GM18519 (cell line): ENCODE data around the gene RUSC1.
"Not testable (repeated sequence)": the region's sequence is repeated elsewhere in the genome, so short reads cannot be mapped to it uniquely, and the experiment has no call there.

Source experiments
- ATAC-seq: cut with Tn5 transposase; IDR thresholded peaks from one replicate; pipeline ENCODE4 v1.9.1; 2021; ENCODE audit warnings: mild to moderate bottlenecking, moderate library complexity; ENCODE audit not compliant: unreplicated experiment, low FRiP score

RUSC1 gene, protein sequence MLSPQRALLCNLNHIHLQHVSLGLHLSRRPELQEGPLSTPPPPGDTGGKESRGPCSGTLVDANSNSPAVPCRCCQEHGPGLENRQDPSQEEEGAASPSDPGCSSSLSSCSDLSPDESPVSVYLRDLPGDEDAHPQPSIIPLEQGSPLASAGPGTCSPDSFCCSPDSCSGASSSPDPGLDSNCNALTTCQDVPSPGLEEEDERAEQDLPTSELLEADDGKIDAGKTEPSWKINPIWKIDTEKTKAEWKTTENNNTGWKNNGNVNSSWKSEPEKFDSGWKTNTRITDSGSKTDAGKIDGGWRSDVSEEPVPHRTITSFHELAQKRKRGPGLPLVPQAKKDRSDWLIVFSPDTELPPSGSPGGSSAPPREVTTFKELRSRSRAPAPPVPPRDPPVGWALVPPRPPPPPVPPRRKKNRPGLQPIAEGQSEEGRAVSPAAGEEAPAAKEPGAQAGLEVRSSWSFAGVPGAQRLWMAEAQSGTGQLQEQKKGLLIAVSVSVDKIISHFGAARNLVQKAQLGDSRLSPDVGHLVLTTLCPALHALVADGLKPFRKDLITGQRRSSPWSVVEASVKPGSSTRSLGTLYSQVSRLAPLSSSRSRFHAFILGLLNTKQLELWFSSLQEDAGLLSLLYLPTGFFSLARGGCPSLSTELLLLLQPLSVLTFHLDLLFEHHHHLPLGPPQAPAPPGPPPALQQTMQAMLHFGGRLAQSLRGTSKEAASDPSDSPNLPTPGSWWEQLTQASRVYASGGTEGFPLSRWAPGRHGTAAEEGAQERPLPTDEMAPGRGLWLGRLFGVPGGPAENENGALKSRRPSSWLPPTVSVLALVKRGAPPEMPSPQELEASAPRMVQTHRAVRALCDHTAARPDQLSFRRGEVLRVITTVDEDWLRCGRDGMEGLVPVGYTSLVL

DNA sequence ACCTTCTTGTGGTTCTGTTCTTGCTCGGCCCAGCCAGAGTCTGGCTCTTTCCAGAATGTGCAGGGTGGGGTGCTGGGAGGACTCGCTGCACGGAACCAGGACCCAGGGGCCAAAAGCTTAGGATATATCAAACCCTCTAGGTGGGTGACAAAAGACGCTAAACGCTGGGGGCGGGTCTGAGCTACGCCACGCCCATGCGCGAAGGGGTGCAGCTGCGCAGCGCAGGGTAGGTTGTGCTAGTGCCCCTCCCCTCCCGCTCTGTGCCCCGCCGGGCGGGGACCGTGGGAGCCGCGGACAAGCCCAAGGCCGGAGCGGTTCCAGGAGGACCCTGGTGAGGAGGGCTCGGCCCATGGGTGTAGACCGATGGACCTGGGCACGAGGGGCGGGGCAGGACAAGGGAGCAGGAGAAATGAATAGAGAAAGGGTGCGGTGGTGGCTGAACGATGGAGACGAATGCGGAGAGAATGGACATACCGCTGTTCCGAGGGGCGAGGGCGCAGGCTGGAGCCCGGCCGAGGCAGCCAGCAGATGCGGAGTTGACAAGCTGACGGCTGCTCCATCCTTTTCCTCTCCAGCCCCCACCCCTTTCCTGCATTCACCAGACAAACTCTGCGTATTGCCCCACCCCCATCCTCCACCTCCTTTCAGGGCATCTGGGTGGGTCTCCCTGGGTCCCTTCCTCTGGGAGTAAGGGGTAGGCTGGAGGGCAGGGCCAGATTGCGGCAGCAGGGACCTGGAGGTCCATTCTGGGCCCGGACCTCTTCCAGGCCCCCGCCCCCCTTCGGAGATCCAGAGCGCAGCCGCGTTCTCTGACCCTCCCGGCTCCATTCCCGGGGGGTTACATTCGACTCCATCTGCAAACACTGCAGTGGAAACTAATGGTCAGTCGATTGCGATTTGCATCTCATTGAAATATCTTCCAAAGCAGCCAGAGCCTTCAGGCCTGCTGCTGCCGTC, at the start of gene RUSC1:
Gene RUSC1, plus strand, starts transcription at position 234 of the 957 bp plus-strand sequence. CDS start 880 bp downstream, outside the sequence.
- ATAC-seq, result no peak

DNA sequence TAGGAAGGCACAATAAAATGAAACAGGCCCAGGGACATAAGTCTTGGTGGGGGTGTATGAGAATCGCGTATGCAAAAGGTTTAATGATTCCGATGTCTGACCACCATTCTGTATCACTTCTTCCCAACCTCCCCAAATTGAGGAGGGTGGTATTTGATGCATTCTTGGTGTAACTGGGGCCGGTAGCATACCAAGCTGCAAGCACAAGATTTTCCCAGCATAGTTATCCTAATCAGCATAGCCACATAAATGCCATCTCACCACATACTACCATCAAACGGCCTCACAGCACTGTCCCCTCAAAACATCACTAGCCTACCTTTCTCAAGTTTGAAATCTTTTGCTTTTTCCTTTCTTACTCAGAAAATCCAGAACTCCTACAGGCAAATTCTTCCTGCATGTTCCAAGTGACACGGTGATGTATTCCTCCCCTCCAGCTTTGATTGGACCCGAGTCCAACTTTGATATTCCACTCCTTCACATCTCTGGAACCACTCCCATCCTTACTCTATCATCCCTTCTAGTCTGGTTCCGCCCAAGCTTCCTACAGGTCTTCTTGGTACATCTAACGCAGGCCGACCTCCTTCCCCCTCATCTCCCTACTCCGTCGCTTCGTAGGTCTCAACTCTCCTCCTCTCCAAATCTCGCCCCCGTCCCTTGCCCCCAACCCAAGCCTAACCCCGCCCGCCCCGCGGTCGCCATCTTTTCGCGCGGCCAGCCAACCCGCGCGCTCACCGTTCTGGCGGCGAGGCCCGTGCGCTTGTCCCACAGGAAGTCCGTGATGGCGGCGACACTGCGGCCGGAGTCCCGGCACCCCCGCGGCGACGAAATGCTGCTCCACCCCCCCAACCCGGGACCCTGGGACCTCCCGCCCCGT, 48.0 kb upstream of the RUSC1 start:
- no peak for ATAC-seq

DNA sequence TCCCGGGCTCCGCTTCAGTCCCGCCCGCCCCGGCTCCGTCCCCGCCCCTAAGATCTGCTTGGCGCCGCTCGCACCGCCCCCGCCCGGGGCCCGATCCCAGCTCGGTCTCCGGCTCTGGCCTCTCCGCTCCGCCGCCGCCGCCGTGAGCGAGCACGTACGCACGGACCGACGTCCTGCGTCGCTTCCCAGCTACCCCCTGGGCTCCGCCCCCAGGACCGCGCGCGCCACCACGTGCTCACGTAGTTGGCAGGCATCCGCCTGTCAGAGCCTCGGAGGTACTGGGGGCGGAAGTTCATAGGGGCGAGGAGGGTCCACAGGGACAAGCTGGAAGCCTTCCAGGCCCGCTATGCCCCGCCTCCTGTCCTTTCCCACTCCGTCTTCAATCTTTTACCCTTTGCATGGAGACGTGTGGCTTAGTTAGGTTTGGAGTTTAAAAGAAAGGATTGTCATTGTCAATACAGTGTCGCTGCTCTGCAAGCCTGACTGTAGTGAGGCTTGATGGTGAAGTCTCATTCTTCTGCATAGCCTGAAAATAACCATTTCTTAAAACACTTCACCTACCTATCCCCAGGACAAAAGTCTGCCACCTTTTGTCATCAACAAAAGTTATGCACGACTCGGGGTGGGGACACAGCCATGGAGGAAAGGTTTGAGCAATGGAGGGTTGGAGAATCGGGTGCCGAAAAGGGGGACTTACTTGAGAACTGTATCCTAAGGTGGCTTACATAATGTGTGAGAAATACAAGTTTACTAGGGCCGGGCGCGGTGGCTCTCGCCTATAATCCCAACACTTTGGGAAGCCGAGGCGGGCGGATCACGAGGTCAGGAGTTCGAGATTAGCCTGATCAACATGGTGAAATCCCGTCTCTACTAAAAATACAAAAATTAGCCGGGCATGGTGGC, 47.1 kb upstream of the RUSC1 start, which contains the start of gene CLK2:
Gene CLK2, minus strand, starts transcription at position 162 of the 903 bp plus-strand sequence. CDS start 2,527 bp downstream, outside the sequence.
- ATAC-seq, result peak; percentile 56

DNA sequence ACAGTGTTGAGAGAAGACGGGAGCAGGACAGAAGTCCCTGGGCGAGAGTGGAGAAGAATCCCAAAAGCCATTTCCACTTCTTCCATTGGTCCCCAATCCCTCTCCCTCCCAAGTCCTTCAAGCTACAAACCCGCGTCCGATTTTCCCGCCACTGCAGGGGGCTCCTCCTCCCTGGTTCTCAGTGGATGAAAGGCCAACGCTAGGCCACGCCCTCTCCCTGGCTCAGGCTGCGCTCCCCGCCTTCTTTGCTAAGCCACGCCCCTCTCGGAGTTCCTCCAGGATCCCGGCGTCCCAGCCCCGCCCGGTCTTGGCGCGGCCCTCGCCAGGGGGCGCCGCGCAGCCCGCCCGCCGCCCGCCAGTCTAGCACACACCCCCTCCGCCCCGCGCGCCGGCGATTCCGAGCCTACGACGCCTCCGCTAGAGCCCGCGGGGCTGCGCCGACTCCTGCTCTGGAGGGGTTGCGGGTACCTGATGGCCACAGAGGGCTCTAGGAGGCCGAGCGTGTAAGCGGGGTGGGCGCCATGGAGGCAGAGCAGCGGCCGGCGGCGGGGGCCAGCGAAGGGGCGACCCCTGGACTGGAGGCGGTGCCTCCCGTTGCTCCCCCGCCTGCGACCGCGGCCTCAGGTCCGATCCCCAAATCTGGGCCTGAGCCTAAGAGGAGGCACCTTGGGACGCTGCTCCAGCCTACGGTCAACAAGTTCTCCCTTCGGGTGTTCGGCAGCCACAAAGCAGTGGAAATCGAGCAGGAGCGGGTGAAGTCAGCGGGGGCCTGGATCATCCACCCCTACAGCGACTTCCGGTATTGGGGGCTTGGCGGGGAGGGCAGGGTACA, 43.4 kb upstream of the RUSC1 start, which contains the start of gene HCN3:
Gene HCN3, plus strand, starts transcription at position 394 of the 832 bp plus-strand sequence. Its CDS starts 128 bp downstream, at position 522.
- peak; percentile 55 for ATAC-seq

DNA sequence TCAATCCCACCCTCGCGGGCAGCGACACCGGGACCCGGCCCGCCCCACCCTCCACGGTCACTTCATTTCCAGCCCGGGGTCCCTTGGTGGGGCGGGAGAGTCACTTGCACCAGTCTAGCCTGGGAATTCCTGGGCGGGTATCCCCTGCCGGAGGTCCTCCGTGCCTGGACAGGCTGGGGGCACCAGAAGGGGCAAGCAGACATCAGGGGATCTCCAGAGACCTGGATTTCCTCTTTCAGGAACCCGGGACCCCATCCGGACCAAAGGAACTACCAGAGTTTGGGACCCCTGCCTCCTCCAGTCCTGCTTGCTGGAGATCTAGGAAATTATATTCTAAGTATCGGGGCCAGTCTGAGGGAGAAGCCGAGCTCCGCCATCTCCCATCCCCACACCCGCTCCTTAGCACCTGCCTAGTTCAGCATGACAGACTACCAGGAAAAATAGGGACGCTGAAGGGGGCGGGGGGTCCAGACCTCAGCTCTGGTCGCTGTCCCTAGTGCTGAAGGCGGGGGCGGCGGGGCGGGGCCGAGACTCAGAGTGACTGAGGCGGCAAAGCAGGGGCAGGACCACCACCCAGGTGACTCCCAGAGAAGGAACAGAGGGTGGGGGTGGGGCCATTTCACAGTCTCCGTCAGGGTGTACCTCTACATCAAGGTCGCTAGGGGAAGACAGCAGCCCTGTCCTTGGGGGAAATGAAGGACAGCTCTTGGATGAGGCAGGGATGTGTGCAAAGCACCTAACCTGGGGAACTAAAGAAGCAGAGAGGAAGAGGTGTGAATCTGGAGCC, 42.6 kb upstream of the RUSC1 start:
- no peak for ATAC-seq

DNA sequence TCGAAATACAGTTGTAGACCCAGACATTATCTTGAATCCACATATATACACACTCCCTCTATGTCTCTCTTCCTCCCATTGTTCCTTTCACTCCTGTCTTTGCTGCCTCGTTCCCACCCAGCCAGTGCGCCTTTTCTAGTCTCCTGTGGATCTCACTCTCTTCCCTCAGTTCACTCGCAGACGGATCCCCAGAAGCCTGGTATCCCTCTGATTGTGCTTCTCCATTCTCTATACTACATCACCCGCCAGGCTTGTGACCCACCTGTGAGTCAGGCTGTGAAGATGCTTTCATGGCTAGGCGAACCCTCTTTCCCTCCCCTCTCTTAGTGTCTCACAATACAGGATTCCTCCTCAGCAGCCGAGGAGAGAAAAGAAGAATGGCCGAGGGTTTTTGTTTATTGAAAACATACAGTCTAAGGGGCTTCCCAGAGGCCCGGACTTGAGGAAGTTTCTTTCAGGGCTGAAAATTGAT, 42.0 kb upstream of the RUSC1 start:
- ATAC-seq, result no peak

DNA sequence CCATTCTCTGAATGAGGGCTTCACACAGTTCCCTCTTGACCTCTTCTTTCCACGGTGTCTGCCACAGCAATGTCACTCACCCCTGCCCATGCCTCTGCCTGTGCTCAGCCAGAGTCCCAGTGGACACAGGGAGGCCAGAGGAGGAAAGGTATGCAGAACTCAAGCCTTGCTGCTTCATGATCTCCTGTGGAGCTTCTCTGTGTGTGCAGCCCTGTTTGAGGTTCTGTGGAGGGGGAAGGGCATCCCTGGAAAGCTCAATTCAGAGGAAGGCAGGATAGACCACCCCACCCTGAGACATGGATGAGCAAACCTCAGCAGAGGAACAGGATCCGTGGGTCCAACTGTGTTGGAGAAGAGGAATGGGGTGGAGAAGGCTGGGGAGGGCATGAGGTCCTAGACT, 41.4 kb upstream of the RUSC1 start:
- no peak for ATAC-seq

DNA sequence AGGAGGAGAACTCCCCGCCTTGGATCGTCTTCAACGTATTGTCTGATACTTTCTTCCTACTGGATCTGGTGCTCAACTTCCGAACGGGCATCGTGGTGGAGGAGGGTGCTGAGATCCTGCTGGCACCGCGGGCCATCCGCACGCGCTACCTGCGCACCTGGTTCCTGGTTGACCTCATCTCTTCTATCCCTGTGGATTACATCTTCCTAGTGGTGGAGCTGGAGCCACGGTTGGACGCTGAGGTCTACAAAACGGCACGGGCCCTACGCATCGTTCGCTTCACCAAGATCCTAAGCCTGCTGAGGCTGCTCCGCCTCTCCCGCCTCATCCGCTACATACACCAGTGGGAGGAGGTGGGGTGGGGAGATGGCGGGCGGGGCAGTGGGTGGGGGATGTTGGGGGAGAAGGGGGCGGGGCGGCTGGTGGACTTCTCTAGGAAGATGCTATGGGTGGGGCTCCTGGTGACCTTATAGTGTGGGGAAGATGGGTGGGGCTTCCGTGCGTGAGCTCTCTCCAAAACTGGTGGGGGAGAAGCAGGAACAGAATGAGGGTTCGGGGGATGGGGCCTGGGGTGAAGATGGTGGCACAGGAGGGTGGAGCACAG, 38.1 kb upstream of the RUSC1 start:
- no peak for ATAC-seq

DNA sequence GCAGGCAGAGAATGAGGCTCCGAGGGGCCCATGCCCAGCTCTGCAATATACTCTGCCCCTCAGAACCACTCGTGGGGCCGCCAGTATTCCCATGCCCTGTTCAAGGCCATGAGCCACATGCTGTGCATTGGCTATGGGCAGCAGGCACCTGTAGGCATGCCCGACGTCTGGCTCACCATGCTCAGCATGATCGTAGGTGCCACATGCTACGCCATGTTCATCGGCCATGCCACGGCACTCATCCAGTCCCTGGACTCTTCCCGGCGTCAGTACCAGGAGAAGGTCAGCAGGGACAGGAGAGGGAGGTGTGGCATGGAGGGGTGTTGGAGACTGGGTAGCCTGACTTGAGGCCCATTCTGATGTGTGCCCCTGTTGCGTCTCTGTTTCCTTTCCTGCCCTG, 36.2 kb upstream of the RUSC1 start:
- no peak for ATAC-seq

DNA sequence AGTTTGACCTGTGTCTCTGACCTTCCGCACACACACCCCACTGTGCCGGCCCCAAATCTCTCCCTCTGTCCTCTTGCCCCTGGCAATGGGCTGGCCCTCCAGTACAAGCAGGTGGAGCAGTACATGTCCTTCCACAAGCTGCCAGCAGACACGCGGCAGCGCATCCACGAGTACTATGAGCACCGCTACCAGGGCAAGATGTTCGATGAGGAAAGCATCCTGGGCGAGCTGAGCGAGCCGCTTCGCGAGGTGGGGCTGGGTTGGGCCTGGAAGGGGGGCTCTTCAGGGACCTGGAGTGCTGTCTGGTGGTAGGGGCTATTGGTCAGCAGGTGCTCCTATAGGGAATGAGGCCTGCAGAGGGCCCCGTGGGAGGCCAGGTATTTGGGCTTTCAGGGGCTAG, 35.6 kb upstream of the RUSC1 start:
- ATAC-seq, result no peak

DNA sequence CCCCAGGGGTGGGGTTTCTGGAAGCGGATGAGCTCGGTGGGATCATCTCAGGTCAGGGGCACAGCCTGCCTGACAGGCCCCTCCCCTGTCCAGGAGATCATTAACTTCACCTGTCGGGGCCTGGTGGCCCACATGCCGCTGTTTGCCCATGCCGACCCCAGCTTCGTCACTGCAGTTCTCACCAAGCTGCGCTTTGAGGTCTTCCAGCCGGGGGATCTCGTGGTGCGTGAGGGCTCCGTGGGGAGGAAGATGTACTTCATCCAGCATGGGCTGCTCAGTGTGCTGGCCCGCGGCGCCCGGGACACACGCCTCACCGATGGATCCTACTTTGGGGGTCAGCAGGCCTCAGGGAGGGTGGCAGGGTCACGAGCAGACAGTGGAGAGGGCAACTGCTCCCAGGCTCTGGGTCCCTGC, 35.1 kb upstream of the RUSC1 start:
- ATAC-seq, result no peak

DNA sequence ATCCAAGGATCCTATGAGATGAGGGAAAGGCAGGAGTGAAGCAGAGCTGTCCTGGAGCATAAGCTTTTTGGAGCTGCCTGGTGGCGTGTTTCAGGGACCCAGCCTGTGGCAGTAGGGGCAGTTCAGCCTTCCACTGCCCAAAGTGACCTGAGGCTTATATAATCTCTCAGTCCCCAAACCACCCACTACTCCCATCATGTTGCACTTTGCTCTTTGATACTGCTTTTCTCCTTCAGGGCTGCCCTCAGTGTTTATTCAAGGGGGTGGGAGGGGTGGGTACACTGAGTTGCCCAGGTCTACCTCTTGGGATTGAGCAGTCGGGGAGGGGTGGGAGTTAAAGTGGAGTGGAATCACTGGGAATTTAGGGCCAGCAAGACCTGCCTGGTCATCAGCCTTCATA, 34.1 kb upstream of the RUSC1 start:
- ATAC-seq, result no peak

DNA sequence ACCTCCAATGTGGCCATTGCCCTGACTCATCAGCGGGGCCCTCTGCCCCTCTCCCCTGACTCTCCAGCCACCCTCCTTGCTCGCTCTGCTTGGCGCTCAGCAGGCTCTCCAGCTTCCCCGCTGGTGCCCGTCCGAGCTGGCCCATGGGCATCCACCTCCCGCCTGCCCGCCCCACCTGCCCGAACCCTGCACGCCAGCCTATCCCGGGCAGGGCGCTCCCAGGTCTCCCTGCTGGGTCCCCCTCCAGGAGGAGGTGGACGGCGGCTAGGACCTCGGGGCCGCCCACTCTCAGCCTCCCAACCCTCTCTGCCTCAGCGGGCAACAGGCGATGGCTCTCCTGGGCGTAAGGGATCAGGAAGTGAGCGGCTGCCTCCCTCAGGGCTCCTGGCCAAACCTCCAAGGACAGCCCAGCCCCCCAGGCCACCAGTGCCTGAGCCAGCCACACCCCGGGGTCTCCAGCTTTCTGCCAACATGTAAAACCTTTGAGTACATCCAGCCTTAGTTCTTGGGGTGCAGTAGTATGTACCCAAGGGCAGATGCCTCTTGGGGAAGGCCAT, 32.6 kb upstream of the RUSC1 start:
- ATAC-seq, result no peak

DNA sequence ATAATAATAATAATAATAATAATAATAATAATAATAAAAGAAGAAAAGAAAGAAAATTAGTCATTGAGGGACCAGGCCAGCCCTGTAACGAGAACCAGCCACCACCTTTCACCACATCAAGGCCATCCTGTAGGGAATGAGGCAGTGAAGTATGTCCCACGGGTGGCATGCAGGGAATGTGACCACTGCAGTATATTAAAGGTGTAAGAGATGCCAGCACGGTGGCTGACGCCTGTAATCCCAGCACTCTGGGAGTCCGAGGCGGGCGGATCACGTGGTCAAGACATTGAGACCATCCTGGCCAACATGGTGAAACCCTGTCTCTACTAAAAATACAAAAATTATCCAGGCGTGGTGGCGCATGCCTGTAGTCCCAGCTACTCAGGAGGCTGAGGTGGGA, 29.7 kb upstream of the RUSC1 start:
- ATAC-seq, result not testable (repeated sequence)

DNA sequence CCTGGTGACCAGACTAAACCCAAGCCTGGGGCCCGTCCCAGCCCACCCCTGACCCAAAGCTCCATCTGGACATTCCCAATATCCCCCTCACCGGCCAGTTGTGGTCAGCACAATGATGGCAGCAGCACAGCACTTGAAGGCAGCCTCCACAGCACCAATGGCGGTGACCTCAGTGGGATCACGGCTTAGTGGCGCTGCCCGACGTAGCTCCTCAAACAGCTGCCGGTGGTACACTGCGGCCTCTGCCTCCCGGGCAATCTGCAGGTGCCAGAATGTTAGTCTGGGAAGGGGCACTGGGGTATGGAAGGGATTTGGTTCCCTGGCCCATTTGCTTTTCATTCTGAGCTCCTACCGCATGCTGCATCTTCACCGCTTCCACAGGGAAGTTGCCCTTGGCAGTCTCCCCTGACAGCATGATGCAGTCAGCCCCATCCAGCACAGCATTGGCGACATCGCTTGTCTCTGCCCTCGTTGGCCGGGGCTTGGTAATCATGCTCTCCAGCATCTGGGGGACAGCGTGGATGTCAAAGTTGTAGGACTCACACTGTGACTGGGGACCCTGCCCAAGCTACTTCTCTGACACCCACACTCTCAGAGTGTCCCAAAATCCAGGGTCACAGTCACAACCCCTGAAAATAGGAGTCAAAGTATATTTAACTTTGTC, 27.5 kb upstream of the RUSC1 start:
- ATAC-seq, result no peak
